ENCODE measurements around the gene EEFSEC.

- TF ChIP-seq CTCF (IDR thresholded peaks at IDR 0.05; ENCODE audit: control extremely low read depth in 1 of 3, insufficient read depth in 1 of 3, low read depth in 1 of 3, low read length in 3 of 3) (no peak), USF2 (IDR thresholded peaks at IDR 0.05; ENCODE audit: low read length) (no peak), ATF2 (IDR thresholded peaks at IDR 0.05; ENCODE audit: low read length) (no peak), FOSL1 (IDR thresholded peaks at IDR 0.05; ENCODE audit: insufficient read depth, low read depth, low read length) (no peak), GTF2F1 (IDR thresholded peaks at IDR 0.05; ENCODE audit: borderline replicate concordance, low read depth, low read length) (no peak)
Measured at GRCh38 chr3:128445357-128445756, 292.1 kb downstream of the EEFSEC start.
